Measurements from ENCODE around the gene LAG3. TPM values are rescaled to one million over a fixed set of nuclear protein-coding genes. Genes with fewer than 3 reads are reported as not detected.

Gene LAG3
- total RNA-seq, 1 experiment from 2014 or later: not detected

GRCh38 chr12:6790496-6791150, 18.3 kb downstream of the LAG3 start:
- DNase-seq (ENCODE audit: low read depth): no peak

- DNase-seq (ENCODE audit: low read depth): no peak
Observed at GRCh38 chr12:6791931-6792520, 19.7 kb downstream of the LAG3 start.

- no peak for DNase-seq (ENCODE audit: low read depth)
Observed at GRCh38 chr12:6792522-6793201, 20.3 kb downstream of the LAG3 start.

GRCh38 chr12:6795088-6795487, 22.8 kb downstream of the LAG3 start:
- no peak for DNase-seq (ENCODE audit: low read depth)

GRCh38 chr12:6796576-6796975, 24.3 kb downstream of the LAG3 start:
- no peak for DNase-seq (ENCODE audit: low read depth)

DNA sequence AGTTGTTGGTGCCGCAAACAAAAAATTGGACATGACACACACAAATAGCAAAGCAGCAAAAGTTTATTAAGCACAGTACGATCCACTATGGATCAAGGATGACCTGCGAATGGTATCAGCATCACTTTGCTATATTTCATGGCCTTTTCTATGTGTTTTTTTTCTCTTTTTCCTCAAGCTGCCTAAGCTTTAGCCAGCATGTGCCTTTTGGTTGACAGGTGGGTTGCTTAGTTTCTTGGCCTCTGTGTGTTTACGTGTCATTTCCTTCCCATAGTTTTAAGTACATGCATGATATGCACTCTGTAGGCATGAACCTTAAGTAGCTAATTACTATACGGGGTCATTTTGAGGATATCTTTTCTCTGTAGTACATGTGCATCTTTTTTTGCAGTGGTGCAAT, 26.8 kb downstream of the LAG3 start:
- no peak for DNase-seq (ENCODE audit: low read depth)

DNA sequence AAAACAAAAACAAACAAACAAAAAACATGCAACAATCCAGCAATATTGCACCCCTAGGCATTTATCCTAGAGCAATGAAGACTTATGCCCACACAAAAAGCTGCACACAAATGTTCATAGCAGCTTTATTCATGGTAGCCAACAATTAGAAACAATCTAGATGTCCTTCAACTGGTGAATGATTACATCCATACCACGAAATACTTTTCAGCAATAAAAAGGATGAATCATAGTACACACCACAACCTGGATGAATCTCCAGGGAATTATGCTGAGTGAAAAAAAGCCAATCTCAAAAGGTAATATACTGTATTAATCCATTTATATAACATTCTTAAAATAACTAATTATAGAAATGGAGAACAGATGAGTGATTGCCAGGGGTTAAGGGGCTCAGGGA, 34.9 kb downstream of the LAG3 start:
- no peak for DNase-seq (ENCODE audit: low read depth)

DNA sequence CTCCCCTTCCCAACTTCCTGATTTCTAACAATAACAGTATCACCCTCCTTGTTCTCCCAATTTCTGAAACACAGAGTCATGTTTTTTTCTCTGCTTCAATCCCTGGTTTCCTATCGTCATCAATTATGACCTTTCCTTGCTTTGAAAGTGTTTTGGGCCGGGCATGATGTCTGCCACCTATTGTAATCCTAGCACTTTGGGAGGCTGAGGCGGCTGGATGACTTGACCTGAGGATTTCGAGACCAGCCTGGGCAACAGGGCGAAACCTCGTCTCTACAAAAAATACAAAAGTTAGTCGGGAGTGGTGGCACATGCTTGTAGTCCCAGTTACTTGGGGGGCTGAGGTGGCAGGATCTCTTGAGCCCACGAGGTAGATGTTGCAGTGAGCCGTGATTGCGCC, 36.7 kb downstream of the LAG3 start:
- DNase-seq (ENCODE audit: low read depth): no peak

GRCh38 chr12:6810758-6811157, 38.4 kb downstream of the LAG3 start:
- DNase-seq (ENCODE audit: low read depth): no peak

DNA sequence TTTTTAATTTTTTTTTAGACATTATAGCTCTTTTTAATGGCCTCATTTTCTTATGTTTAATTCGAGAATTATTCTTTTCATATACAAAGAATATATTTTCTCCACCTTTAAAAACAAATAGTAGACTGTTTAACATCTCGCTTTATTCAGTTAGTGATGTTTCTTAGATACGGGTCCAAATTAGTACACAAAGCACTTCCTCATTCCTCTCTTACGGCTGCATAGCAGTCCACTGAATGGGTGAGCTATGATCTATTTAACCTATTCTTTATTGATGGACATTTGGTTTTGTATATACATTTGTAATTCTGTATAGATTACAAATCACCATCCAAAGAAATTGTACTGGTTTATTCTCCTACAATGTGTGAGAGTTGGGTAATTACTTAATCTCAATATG, 41.0 kb downstream of the LAG3 start:
- no peak for DNase-seq (ENCODE audit: low read depth)

GRCh38 chr12:6816598-6816997, 44.3 kb downstream of the LAG3 start:
- DNase-seq (ENCODE audit: low read depth): no peak

GRCh38 chr12:6817098-6817497, 44.8 kb downstream of the LAG3 start:
- DNase-seq (ENCODE audit: low read depth): no peak

DNA sequence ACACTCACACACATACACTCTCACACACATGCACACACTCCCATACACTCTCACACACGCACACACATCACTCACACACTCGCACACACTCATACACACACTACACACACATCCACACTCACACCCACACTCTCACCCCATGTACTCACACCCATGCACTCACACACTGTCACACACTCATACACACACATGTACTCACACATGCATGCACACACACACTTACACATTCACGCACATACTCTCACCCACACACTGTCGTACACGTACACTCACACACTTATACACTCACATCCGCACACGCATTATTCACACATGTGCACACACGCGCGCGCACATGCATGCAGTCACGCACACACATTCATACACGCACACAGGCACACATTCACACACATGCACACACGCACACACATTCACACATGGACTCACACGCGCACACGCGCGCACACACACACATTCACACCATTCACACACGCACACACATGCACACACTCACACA, 45.4 kb downstream of the LAG3 start:
- no peak for DNase-seq (ENCODE audit: low read depth)

GRCh38 chr12:6818222-6818621, 45.9 kb downstream of the LAG3 start:
- DNase-seq (ENCODE audit: low read depth): no peak

DNA sequence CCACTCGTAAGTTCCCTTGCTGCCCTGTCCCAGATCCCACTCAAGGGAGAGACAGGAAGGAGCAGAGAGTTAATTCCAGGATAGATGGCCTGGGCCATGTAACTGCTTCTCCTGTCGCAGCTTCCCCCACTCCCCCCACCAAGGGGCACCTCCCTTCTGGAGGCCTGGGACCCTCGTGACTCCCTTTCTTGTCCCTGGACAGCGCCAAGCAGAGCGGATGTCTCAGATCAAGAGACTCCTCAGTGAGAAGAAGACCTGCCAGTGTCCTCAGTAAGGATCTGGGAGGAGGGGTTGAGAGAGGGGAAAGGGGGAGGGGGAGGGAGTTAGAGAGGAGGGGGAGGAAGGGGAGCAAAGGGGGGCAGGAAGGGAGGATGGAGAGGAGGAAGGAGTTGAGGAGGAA, 46.3 kb downstream of the LAG3 start:
- no peak for DNase-seq (ENCODE audit: low read depth)

GRCh38 chr12:6819106-6820030, 47.0 kb downstream of the LAG3 start:
- peak; percentile 23 for DNase-seq (ENCODE audit: low read depth)

GRCh38 chr12:6820166-6820565, 47.8 kb downstream of the LAG3 start:
- DNase-seq (ENCODE audit: low read depth): peak; percentile 1

DNA sequence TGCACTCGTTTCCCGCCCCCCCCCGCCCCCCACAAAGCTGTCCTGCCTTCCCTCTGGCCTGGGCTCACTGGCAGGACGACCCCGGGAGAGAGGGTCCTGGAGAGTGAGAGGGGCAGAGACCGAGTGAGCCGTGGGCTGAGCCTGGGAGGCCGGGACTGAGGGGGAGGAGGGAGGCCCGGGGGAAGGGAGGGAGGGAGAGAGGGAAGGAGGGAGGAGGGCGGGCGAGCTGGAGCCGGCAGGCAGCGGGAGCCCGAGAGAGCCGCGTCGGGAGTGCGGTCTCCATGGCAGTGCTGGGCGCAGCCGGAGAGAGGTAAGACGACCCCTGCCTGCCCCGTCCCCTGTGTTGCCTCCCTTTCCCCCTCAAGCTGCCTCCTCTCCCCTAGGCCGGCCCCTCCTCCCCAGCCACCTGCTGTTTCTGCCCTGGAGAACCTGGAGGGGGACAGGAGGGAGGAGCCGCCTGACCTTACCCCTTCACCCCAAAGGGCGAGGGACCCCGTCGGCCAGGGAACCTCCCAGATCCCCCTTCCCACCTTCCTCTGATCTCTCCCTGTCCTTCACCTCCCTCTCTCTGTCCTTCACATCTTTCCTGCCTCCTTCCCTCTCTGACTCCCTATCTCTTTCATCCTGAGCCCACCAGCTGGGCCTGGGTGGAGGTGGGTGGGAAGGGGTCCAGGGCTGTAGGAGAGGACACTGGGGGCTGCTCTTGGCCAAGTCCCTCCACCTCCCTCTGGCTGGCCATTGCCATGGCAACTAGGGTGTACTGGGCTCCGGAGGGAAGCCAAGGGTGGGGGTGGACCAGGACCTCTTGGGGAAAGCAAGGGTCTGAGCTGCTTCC, 49.5 kb downstream of the LAG3 start, which contains the start of gene GPR162:
TSS of gene GPR162 (plus strand) at position 231 of the 835 bp plus-strand sequence. CDS start 2,078 bp downstream, outside the sequence.
- DNase-seq (ENCODE audit: low read depth): peak; percentile 58

DNA sequence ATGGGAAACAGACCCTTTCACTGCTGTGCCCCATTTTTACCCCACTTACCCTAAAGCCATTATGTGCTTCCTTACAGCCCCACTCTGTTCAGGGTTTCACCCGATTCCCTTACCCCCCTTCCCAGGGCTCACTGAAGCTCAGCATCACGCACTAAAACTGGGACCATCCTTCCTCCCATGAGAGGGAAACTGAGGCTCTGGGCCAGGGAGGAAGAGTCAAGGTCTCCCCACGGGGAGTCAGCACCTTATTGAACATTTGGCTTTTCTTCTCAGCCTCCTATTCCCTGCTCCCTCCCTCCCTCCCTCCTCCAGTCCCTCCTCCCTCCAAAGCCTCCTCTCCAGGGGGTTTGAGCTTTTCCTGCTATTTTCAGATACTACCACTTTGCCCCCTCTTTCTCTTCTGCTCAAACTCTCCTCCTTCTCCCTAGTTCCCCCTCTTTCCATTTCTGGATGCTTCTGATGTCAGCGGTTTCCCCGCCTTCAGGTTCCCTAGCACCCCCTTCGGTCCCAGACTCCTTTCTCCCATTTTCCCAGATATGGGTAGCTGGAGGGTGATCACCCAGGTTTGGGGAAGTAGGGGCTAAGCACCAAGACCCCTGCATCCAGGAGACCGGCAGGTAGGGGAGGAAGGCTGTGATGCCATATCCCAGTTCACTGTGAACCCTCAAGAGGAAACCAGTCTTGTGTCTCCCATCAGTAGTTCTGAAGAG, 50.3 kb downstream of the LAG3 start:
- peak; percentile 1 for DNase-seq (ENCODE audit: low read depth)
